HepG2 (cell line): Measurements from ENCODE around the gene HMX1.

Source experiments
- BRCA1 ChIP-seq: sonication (generic); formaldehyde crosslinking; IDR thresholded peaks from 2 replicates; pipeline ENCODE4 v1.4.0; 2020; ENCODE audit warnings: missing genetic modification reagents
- ZNF354B ChIP-seq: sonication (generic); formaldehyde crosslinking; IDR thresholded peaks from 2 replicates; pipeline ENCODE4 v1.8.0; 2022; ENCODE audit warnings: mild to moderate bottlenecking, missing genetic modification reagents
- TF ChIP-seq, protein P1 (sequence below): sonication (generic); formaldehyde crosslinking; IDR thresholded peaks from 2 replicates; pipeline ENCODE4 v1.9.0; 2021; ENCODE audit warnings: missing genetic modification reagents, borderline replicate concordance

- TF ChIP-seq BRCA1 (CRISPR knock-in tag) (no peak), ZNF354B (CRISPR knock-in tag) (no peak)
- TF ChIP-seq, protein P1, sequence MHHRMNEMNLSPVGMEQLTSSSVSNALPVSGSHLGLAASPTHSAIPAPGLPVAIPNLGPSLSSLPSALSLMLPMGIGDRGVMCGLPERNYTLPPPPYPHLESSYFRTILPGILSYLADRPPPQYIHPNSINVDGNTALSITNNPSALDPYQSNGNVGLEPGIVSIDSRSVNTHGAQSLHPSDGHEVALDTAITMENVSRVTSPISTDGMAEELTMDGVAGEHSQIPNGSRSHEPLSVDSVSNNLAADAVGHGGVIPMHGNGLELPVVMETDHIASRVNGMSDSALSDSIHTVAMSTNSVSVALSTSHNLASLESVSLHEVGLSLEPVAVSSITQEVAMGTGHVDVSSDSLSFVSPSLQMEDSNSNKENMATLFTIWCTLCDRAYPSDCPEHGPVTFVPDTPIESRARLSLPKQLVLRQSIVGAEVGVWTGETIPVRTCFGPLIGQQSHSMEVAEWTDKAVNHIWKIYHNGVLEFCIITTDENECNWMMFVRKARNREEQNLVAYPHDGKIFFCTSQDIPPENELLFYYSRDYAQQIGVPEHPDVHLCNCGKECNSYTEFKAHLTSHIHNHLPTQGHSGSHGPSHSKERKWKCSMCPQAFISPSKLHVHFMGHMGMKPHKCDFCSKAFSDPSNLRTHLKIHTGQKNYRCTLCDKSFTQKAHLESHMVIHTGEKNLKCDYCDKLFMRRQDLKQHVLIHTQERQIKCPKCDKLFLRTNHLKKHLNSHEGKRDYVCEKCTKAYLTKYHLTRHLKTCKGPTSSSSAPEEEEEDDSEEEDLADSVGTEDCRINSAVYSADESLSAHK: no peak
Observed at GRCh38 chr4:8894424-8894816, 22.8 kb upstream of the HMX1 start.
